Left renal cortex interstitium (tissue), 4 donors: Measurements from ENCODE around the gene TEAD2. TPM values are rescaled to one million over a fixed set of nuclear protein-coding genes. Genes with fewer than 3 reads are reported as not detected.

Experiments
- DNase-seq, 4 donors: peaks; one replicate each; pipeline ENCODE4 v3.0.0-alpha.2; 2013; ENCODE audit warnings: low read depth in 4 of 4, low spot score in 2 of 4, missing footprints in 1 of 4
- polyA plus RNA-seq, 4 donors: library from polyadenylated mRNA; unstranded; fragments of 120-200 nt; gene quantifications; one replicate each; pipeline ENCODE4 v1.2.1, GENCODE V29; 2013; ENCODE audit not compliant: insufficient read length in 4 of 4

TEAD2 gene
- polyA plus RNA-seq, 4 donors = 88.4 to 122 (median 107) TPM

DNA sequence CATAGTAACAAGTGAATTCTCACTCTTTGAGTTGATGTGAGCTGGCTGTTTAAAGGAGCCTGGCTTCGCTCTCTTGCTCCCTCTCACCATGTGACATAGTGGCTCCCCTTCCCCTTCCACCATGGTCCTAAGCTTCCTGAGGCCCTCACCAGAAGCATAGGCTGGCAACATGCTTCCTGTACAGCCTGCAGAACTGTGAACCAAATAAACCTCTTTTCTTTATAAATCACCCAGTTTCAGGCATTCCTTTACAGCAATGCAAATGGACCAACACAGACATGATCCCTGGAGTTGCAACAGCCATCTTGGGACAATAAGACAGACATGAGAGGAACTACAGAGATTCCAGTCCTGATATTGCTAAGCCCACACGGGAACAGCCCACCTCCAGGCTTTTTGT is 12.6 kb downstream of the TEAD2 start:
- DNase-seq = no peak

DNA sequence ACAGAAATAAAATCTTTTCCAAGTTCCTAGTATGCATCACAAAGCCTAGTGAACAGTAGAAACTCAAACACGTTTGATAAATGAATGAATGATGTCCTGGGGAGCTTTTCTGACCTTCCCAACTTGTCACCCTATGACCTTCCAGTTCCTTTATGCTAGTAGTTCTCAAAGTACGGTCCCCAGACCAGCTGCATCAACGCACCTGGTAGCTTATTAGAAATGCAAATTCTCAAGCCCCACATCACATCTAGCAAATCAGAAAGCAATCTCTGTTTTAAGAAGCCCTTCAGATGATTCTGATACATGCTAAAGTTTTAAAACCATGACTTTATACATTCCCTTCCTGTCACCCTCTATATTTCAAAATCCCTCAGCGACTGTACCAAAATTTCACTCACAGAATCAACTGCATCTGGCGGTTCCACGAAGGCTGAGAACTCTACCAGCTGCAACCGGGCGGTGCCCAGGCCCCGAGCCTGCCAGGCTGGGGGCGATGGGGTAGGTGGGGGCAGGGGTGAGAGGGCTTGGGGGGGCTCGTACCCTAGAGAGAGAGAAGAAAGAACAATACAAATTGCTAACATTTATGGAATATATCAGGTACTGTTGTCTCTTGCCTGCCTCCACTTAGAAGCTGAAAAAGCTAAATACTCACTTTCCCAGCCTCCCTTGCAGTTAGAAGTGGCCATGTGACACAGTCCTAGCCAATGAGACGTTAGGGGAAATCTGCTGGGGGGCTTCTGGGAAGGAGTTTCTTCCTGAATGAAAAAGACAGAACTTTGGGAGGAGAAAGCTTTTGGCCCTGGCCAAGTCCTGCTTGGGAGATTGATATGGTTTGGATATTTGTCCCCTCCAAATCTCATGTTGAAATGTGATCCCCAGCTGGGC is 13.7 kb downstream of the TEAD2 start:
- no peak for DNase-seq

DNA sequence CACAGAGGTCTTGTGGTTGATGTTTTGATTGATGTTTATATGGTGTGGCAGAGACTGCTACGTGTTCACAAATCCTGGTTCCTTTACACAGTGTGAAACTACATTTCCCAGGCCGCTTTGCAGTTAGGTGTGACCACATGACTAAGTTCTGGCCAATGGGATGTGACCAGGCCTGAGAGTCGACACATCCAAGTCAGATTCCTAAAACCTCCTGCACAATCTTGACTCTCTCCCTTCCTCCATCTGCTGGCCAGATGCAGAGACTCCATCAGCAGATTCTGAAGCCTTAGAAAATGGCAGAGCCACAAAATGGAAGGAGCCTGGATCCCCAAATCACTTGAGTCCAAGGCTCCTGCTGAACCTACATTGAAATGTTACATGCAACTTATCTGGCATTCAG is 14.4 kb downstream of the TEAD2 start:
- DNase-seq = no peak

DNA sequence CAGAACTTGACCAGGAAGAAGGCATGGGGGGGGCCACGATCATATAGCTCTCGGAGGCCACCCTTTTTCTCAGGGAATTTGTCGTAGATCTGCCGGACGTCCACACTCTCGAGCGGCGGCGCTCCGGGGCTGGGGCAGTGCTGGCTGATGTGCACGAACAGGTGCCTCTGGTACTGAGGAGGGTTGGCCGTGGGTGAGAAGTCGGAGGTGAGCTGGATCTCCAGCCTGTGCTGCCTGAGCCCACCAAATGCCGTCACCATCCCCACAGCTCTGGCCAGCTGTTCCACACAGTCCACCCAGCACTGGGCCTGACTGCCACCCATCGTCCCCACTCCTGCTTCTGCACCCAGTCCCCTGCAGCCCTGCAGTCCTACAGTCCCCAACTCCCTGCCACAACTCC is 15.0 kb downstream of the TEAD2 start:
- DNase-seq = no peak

DNA sequence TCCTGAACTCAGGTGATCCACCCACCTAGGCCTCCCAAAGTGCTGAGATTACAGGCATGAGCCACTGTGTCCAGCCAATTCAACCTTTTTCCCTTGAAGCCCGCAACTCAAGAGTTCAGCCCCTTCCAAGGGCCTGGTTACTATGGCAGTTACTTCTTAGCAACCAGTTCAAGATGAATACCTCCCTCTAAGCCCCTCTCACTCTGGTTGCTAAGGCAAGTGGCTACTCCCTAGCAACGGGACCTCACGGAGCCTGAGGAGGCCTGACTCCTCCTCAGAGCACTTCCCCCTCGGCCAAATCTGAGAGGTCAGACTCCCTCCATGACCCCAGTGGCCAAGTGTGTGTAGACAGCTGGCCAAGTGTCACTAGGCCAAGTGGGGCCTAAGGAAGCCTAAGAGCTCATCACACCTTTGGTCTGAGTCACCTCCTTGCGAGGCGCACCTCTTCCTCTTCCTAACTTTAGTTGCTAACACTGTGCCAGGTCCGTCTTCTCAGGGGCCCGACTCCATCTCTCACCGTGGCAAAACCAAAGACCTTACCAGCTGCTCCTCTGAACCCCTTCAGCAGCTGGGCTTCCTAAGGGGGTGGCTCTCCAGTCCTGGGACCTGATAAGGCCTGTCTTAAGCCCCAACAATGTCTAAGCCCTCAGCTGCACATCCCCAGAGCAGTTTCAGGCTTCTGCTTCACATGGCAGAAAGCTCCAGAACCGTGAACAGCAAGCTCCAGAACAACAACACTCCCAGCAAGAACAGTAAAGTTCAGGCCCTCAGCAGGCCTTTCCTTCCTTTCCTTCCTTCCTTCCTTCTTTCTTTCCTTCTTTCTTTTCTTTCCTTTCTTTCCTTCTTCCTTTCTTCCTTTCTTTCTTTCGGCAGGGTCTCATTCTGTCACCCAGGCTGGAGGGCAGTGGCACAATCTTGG is 17.5 kb downstream of the TEAD2 start:
- no peak for DNase-seq

DNA sequence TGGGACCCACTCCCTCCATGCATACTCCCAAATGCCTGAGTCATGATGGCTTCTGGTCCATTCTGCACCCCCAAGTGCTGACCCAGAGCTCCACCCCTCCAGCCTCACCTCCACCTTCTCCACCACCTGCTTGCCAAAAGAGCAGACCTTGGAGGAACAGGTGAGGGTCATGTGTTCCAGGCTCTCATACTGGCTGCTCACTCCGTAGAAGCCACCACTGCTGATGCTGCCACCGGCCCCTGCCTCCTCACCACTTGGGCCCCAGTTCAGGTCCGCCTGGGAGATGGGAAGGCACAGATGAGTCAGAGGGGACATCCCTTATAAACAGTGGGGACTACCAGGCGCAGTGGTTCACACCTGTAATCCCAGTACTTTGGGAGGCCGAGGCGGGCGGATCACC is 19.1 kb downstream of the TEAD2 start:
- DNase-seq = no peak

DNA sequence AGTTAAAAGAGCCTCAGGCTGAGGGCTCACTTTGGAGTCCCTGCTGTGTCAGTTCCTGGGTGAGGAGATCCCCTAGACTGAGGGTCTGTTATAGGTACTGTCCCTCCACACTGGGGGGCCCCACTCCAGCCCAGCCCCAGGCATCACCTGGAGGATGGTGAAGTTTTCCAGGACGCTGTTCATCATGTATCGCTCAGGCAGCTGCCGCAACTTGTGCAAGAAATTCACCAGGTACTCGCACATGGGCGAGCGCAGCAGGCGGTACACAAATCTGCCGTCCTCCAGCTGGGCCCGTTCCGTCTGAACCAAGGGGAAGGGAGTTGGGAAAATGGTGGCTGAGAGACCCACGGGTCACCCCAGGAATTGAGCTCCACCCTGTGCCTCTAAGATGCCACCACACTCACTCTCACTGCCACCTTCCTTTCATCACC is 19.9 kb downstream of the TEAD2 start:
- DNase-seq = no peak

DNA sequence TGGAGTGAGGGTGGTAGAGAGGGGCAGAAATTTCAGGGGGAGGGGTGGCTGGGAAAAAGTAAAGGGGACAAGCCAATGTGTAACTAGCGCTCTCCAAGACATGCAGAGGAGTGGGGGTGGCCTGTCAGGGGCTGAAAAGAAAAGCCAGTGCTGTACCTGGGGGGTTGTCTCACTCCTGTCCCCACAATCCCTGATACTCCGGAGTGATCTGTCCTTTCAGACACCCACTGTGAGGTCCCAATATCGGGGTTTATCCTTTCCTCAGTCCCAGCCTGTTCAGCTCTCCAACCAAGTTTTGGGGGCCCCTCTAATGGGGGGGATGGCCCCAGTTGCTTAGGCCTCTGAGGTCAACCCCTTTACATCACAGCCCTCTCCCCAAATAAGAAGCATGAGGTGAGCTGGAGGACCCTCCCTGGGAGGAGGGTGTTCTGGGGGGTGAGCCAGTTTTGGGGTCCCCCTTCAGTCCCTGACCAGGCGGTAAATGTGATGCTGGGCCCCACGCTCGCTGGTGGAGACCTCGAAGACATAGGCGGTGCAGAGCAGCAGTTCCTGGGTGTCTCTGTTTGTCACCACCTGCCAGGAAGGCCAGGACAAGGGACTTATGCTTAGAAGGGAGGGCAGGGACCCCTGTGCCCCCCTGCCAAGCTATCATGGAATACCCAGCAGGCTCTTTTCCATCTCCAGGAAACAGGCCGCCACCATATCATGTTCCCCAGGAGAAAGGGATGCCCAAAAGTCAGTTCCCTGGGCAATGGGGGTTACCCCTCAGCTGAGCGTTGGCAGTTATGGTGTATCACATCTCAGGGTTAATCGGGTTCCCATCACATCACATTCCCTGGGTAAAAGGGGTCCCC is 21.1 kb downstream of the TEAD2 start:
- no peak for DNase-seq

DNA sequence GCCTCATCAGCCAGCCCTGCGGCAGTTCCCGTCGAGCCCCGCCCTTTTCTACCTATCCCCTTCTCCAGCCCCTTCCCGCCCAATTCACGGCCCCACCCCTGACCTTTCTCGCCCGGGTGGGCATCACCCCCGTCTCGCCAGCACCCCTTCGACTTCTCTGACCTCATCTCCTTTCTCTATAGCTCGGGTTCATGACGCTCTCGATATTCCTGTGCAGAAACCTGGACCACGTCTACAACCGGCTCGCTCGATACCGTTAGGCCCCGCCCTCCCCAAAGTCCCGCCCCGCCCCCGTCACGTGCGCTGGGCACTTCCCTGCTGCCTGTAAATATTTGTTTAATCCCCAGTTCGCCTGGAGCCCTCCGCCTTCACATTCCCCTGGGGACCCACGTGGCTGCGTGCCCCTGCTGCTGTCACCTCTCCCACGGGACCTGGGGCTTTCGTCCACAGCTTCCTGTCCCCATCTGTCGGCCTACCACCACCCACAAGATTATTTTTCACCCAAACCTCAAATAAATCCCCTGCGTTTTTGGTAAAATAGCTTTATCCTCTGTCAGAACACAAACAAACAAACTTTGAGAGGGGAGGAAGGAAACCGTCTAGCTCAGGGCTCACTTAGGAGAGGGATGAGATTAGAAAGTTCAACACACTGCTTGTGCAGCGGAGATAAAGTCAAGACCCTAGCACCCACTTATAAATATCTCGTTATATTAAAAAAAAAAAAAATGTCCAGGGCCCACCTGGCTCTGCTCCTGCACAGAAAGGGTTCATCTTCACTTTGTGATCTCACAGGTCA is 21.9 kb downstream of the TEAD2 start:
- DNase-seq = no peak

DNA sequence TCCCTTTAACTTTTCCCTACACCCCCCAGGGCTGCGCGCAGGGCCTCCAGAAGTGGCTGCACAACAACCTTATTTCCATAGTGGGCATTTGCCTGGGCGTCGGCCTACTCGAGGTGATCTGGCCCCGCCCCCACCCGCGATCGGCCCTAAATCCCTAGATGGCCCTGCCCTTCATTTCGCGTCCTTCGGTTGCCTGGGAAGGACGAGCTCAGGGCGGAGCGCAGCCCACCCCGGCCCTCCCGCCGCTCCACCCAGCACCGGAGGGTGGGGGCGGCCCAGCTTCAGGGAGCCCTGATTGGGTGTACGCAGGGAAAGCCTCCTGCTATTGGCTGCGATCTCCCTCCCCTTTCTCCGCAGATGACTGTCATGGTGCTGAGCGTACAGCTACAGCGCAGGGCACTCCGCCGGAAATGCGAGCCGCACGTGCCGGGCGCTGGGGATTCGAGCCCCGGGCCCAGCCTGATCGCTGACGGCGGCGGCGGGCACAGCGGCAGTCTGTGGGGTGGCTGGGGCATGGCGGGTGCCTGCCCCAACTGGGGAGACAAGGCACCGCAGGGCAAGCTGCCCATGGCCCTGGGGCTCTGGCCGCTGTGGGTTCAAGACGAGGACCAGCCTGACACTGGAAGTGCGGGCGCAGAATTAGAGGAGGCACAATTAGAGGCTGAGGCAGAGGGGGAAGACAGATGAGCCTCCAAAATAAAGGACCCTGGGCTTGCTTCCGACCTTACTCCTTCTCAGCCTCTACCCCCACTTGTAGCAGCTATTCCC is 22.7 kb downstream of the TEAD2 start:
- peak; percentile 63 to 89 (median 74) for DNase-seq

DNA sequence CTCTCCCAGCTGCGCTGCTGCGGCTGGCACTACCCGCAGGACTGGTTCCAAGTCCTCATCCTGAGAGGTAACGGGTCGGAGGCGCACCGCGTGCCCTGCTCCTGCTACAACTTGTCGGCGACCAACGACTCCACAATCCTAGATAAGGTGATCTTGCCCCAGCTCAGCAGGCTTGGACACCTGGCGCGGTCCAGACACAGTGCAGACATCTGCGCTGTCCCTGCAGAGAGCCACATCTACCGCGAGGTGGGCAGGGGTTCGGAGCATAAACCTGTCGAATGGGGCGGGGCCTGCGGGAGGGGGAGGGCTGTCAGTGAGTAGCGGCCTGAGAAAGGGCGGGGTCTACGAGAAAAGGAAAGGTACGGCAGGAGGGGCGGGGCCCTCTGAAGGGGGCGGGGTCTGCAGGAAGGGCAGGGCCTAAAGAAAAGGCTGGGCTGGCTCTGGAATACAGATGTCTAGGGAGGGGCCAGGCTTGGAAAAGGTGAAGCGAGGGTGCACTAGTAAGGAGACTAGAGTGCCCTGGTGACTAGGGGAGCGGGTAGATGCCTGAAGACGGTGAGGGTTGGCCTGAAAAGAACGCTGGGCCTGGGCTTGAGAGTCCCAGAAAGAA is 23.4 kb downstream of the TEAD2 start:
- peak in 3 of 4 donors; percentile 53 to 67 (median 62) for DNase-seq

DNA sequence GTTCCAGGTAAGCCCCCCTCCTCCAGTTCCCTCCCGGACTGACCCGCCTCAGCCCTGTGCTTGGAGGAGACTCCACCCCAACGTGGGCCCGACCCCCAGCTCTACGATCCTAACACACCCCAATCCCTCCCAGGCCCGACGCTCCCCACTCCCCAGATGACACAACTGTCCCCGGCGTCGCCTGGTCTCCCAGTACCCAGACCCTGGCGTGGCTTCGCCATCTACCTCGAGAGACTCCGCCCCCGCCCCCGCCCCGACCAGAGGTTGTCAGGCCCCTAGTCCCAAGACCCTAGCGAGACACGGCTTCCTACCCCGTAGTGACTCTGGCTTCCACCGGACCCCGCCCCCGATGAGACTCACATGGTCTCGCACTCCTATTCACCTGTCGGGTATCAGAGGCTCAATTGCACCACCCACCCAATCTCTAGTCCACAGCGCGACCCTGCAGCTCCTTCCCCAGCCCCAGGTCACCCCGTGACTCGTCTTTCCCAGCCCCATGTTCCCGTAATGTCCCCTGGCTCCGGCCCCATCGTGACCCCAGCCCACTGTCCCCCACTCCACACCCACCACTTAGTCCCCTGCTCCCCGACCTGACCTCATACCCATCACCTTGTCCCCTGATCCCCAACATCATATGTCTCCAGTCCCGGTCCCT is 24.1 kb downstream of the TEAD2 start:
- no peak for DNase-seq

DNA sequence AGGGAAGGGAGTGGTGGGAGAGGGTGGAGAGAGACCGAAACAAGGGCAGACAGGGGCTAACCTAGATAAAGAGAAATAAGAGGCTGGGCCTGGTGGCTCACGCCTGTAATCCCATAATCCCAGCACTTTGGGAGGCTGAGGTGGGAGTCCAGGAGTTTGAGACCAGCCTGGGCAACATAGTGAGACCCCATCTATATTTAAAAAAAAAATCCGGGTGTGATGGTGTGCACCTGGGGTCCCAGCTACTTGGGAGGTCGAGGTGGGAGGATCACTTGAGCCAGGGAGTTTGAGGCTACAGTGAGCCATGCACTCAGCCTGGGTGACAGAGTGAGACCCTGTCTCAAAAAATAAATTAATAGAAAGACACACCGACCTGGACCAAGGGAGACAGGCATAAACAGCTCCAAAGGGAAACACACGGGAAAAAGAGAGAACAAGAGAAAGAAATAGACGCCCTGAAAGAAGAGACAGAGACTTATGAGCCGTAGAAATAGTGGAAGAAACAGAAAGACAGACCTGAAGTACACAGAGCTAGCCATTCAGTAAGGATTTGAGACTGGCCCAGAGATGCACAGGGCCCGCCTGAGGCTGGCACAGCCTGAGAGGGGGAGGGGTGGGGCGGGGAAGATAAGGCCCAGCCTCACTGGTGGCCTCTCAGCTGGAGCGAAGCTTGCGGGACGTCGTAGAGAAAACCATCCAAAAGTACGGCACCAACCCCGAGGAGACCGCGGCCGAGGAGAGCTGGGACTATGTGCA is 24.8 kb downstream of the TEAD2 start:
- DNase-seq = no peak

DNA sequence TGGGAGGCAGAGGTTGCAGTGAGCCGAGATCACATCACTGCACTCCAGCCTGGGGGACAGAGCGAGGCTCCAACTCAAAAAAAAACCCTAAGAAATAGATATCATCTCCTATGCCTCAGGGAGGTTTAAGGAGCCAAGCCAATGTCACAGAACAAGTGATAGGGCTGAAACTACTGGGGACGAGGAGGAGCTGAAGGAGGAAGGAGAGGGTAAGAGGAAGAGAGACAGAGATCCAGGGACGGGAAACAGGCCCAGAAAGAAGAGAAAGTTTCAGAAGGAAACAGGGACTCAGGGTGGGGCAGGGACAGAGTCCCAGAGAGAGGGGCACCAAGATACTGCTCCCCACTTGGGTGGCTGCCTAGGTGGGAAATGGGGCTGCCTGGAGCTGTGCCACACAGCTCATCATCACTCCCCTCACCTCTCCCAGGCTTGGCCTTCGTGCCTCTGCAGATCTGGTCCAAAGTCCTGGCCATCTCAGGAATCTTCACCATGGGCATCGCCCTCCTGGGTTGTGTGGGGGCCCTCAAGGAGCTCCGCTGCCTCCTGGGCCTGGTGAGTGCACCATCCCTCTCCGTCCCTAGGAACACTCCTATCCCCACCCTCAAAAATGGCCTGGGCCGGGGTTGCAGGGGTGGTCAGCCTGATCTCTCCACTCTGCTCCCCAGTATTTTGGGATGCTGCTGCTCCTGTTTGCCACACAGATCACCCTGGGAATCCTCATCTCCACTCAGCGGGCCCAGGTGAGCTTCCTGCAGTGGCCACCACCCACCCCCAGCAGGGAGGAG is 25.5 kb downstream of the TEAD2 start:
- no peak for DNase-seq

DNA sequence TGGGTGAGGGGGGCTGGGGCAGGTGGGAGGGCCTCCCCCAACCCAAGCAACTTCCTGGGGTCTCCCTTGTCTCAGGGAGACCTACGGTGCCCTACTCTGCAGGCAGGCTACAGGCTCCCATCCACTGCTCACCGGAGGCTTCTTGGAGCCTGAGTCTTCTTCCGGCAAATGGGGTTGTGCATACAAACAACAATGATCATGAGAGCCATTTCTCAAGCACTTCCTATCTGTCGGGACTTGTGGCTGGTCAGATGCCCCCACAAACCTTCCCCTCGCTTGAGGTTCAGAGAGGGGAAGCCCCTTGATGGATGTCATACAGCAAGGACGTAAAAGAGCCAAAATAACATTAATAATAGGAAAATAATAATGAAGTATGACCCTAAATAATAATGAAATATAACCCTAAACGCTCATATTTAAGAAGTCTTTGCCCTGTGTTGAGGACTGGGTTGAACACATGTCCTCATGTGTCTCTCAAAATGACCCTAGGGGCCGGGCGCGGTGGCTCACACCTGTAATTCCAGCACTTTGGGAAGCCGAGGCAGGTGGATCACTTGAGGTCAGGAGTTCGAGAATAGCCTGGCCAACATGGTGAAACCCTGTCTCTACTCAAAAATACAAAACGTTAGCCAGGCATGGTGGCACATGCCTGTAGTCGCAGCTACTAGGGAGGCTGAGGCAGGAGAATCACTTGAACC is 26.3 kb downstream of the TEAD2 start:
- no peak for DNase-seq
